IMR-90 (cell line): ENCODE measurements around the gene SHROOM3. TPM values are rescaled to one million over a fixed set of nuclear protein-coding genes. Genes with fewer than 3 reads are reported as not detected.

Experiments used
- ATAC-seq: fragments of 200-7000 bp; cut with Tn5 transposase; 2 replicates; pipeline ENCODE4 v1.9.1; 2020; ENCODE audit warnings: low read depth, mild to moderate bottlenecking, moderate library complexity
- BruUV-seq: library from RNA; stranded (reverse); fragments of 400-500 nt; replicated peaks from 2 replicates; lab custom pipeline; 2021; lab: Mats Ljungman, UMichigan
- CTCF ChIA-PET: fragments of 300-600 bp; formaldehyde crosslinking; extraction: SDS; loops from one replicate; lab custom pipeline; 2021; ENCODE audit warnings: antibody characterized with exemption; lab: Yijun Ruan, JAX
- POLR2A ChIA-PET: fragments of 300-600 bp; sonication (Branson Sonifier 250); formaldehyde crosslinking; loops from one replicate; lab custom pipeline; 2022; ENCODE audit warnings: antibody characterized with exemption; ENCODE audit not compliant: unreplicated experiment; lab: Charles Lee
- DNase-seq: peaks from one replicate; pipeline ENCODE4 v3.0.0; 2013
- H2AFZ ChIP-seq: replicated peaks from 2 replicates; pipeline ENCODE3; 2013; ENCODE audit warnings: low read length, mild to moderate bottlenecking; ENCODE audit not compliant: poor library complexity
- H2AK5ac ChIP-seq: 2 replicates; pipeline ENCODE4 v1.6.1; 2013; ENCODE audit warnings: low read depth, low read length, inconsistent platforms
- H2AK9ac ChIP-seq: replicated peaks from 2 replicates; pipeline ENCODE3; 2013; ENCODE audit warnings: mild to moderate bottlenecking, low read depth, low read length, moderate library complexity; ENCODE audit not compliant: poor library complexity
- H2BK120ac ChIP-seq: 2 replicates; pipeline ENCODE4 v1.6.1; 2013; ENCODE audit warnings: low read depth, low read length, inconsistent platforms
- H2BK15ac ChIP-seq: 3 replicates; pipeline ENCODE4 v1.6.1; 2013; ENCODE audit warnings: low read depth, low read length, inconsistent platforms
- H2BK20ac ChIP-seq: 2 replicates; pipeline ENCODE4 v1.6.1; 2013; ENCODE audit warnings: low read depth, mild to moderate bottlenecking, inconsistent platforms, low read length, moderate library complexity
- H2BK5ac ChIP-seq: 2 replicates; pipeline ENCODE4 v1.6.1; 2013; ENCODE audit warnings: mild to moderate bottlenecking, low read depth, low read length, inconsistent platforms; ENCODE audit not compliant: poor library complexity, severe bottlenecking
- H3K14ac ChIP-seq: replicated peaks from 2 replicates; pipeline ENCODE4 v1.6.1; 2013; ENCODE audit warnings: low read depth, low read length, inconsistent platforms
- H3K18ac ChIP-seq: 2 replicates; pipeline ENCODE4 v1.6.1; 2013; ENCODE audit warnings: low read depth, low read length, control low read depth
- H3K23ac ChIP-seq: 2 replicates; pipeline ENCODE4 v1.6.1; 2013; ENCODE audit warnings: low read depth, low read length, inconsistent platforms
- H3K27ac ChIP-seq: 2 replicates; pipeline ENCODE4 v1.5.1; 2013; ENCODE audit warnings: mild to moderate bottlenecking, control low read depth, low read length; ENCODE audit not compliant: insufficient read depth
- H3K27me3 ChIP-seq: 2 replicates; pipeline ENCODE4 v1.6.1; 2013; ENCODE audit warnings: low read length; ENCODE audit not compliant: control insufficient read depth, insufficient read depth
- H3K36me3 ChIP-seq: 2 replicates; pipeline ENCODE4 v1.6.1; 2013; ENCODE audit warnings: low read length, mixed read lengths; ENCODE audit not compliant: control insufficient read depth, insufficient read depth
- H3K4ac ChIP-seq: 2 replicates; pipeline ENCODE4 v1.6.1; 2013; ENCODE audit warnings: low read depth, low read length, inconsistent platforms
- H3K4me1 ChIP-seq: 2 replicates; pipeline ENCODE4 v1.6.1; 2013; ENCODE audit warnings: low read length, mixed read lengths; ENCODE audit not compliant: control insufficient read depth, insufficient read depth
- H3K4me2 ChIP-seq: 2 replicates; pipeline ENCODE4 v1.6.1; 2013; ENCODE audit warnings: low read depth, mild to moderate bottlenecking, control low read depth, low read length, moderate library complexity
- H3K4me3 ChIP-seq: 2 replicates; pipeline ENCODE4 v1.5.1; 2013; ENCODE audit warnings: low read depth, mild to moderate bottlenecking, control low read depth, low read length, moderate library complexity; ENCODE audit not compliant: insufficient read depth
- H3K56ac ChIP-seq: 2 replicates; pipeline ENCODE4 v1.6.1; 2013; ENCODE audit warnings: low read length, inconsistent platforms; ENCODE audit not compliant: insufficient read depth; ENCODE audit errors: extremely low read depth
- H3K79me1 ChIP-seq, 2 experiments: 2 replicates each; pipeline ENCODE4 v1.6.1; 2013; ENCODE audit warnings: low read length in 2 of 2, inconsistent platforms in 1 of 2, low read depth in 1 of 2
- H3K9ac ChIP-seq: 2 replicates; pipeline ENCODE4 v1.6.1; 2013; ENCODE audit warnings: low read depth, low read length, control low read depth
- H3K9me1 ChIP-seq: 2 replicates; pipeline ENCODE4 v1.6.1; 2013; ENCODE audit warnings: low read length, inconsistent platforms; ENCODE audit not compliant: insufficient read depth
- H3K9me3 ChIP-seq: 2 replicates; pipeline ENCODE4 v1.6.1; 2013; ENCODE audit warnings: low read length; ENCODE audit not compliant: control insufficient read depth, insufficient read depth
- H4K20me1 ChIP-seq: 2 replicates; pipeline ENCODE4 v1.6.1; 2013; ENCODE audit warnings: low read length, inconsistent platforms; ENCODE audit not compliant: insufficient read depth
- H4K5ac ChIP-seq: 2 replicates; pipeline ENCODE4 v1.6.1; 2013; ENCODE audit warnings: mild to moderate bottlenecking, low read depth, low read length, control low read depth
- H4K8ac ChIP-seq, 2 experiments: 2 replicates each; pipeline ENCODE4 v1.6.1; 2013; ENCODE audit warnings: low read depth in 2 of 2, low read length in 2 of 2, control low read depth in 1 of 2, inconsistent platforms in 1 of 2
- H4K91ac ChIP-seq: 2 replicates; pipeline ENCODE4 v1.6.1; 2013; ENCODE audit warnings: low read depth, low read length, inconsistent platforms; ENCODE audit not compliant: insufficient read depth
- BHLHE40 ChIP-seq: fragments of 150-350 bp; IDR thresholded peaks from 2 replicates; pipeline ENCODE4 v1.6.1; 2016; ENCODE audit warnings: mild to moderate bottlenecking, low read depth, low read length
- CEBPB ChIP-seq: IDR thresholded peaks from 2 replicates; pipeline ENCODE4 v1.6.1; 2012; ENCODE audit warnings: low read depth, low read length, improper control_type of control experiment
- CHD1 ChIP-seq: IDR thresholded peaks from 2 replicates; pipeline ENCODE4 v1.6.1; 2012; ENCODE audit warnings: low read depth, low read length, improper control_type of control experiment
- FOS ChIP-seq: fragments of 150-350 bp; IDR thresholded peaks from 2 replicates; pipeline ENCODE4 v1.6.1; 2016; ENCODE audit warnings: low read depth, low read length
- MAFK ChIP-seq: IDR thresholded peaks from 2 replicates; pipeline ENCODE4 v1.6.1; 2012; ENCODE audit warnings: low read depth, low read length, improper control_type of control experiment
- MAZ ChIP-seq: IDR thresholded peaks from 2 replicates; pipeline ENCODE4 v1.6.1; 2012; ENCODE audit warnings: low read depth, mild to moderate bottlenecking, low read length, improper control_type of control experiment, moderate library complexity, borderline replicate concordance
- MXI1 ChIP-seq: IDR thresholded peaks from 2 replicates; pipeline ENCODE4 v1.6.1; 2012; ENCODE audit warnings: low read depth, mild to moderate bottlenecking, low read length, moderate library complexity, borderline replicate concordance
- NFE2L2 ChIP-seq: fragments of 150-350 bp; IDR thresholded peaks from 2 replicates; pipeline ENCODE4 v1.6.1; 2016; ENCODE audit warnings: low read depth, mild to moderate bottlenecking, low read length
- POLR2A ChIP-seq: IDR thresholded peaks from 2 replicates; pipeline ENCODE4 v1.6.1; 2012; ENCODE audit warnings: mild to moderate bottlenecking, low read depth, low read length
- RAD21 ChIP-seq: IDR thresholded peaks from 2 replicates; pipeline ENCODE4 v1.6.1; 2012; ENCODE audit warnings: low read length, improper control_type of control experiment
- RFX5 ChIP-seq: IDR thresholded peaks from 2 replicates; pipeline ENCODE4 v1.8.0; 2012; ENCODE audit warnings: low read depth, mild to moderate bottlenecking, low read length, moderate library complexity
- SMC3 ChIP-seq: fragments of 150-350 bp; IDR thresholded peaks from 2 replicates; pipeline ENCODE4 v1.6.1; 2016; ENCODE audit warnings: low read depth, mild to moderate bottlenecking, antibody characterized with exemption, low read length, moderate library complexity
- WGBS, 2 experiments: methylation state at CpG; one replicate each; pipeline versions ENCODE4 v1.1.5 to v1.1.7; 2013; ENCODE audit warnings: missing lambda C conversion rate in 2 of 2; ENCODE audit not compliant: insufficient read length in 1 of 2; ENCODE audit errors: extremely low coverage in 2 of 2; 5-methylcytosine and 5-hydroxymethylcytosine counted together
- dilution Hi-C: fragments of 300-500 bp; cut with HindIII; formaldehyde crosslinking; loops from one replicate; pipeline ENCODE4 v1.14.3; 2018; ENCODE audit warnings: low sequenced_read_pairs; ENCODE audit not compliant: unreplicated experiment
- in situ Hi-C: fragments of 300-500 bp; cut with MboI; formaldehyde crosslinking; loops from 3 replicates; pipeline ENCODE4 v1.14.3; 2019; ENCODE audit warnings: low sequenced_read_pairs, inconsistent platforms, mixed read lengths
- intact Hi-C: fragments of 100-400 bp; cut with micrococcal nuclease; formaldehyde crosslinking; loops from 2 replicates; pipeline ENCODE4 v1.10.0; 2022
- polyA plus RNA-seq, 3 experiments: library from polyadenylated mRNA; depleted of rRNA; stranded (reverse); fragments of >200 nt; gene quantifications; 2 replicates each; pipeline ENCODE4 v1.2.3, GENCODE V29; 2012; ENCODE audit warnings: low replicate concordance in 1 of 3
- total RNA-seq: library from RNA; depleted of rRNA; stranded (reverse); fragments of >200 nt; gene quantifications from 2 replicates; pipeline ENCODE4 v1.2.3, GENCODE V29; 2012
- TF ChIP-seq, protein P1 (sequence below): fragments of 150-350 bp; IDR thresholded peaks from 2 replicates; pipeline ENCODE4 v1.6.1; 2016; ENCODE audit warnings: low read depth, mild to moderate bottlenecking, low read length, moderate library complexity, borderline replicate concordance
- TF ChIP-seq, protein P2 (sequence below): conservative IDR thresholded peaks from 2 replicates; pipeline ENCODE4 v1.5.1; 2012; ENCODE audit warnings: mild to moderate bottlenecking, low read depth, low read length, improper control_type of control experiment
- TF ChIP-seq, protein P3 (sequence below): fragments of 150-350 bp; IDR thresholded peaks from 2 replicates; pipeline ENCODE4 v1.6.1; 2017; ENCODE audit warnings: mild to moderate bottlenecking, antibody characterized with exemption, low read length, low read depth

SHROOM3 gene
- total and polyA plus RNA-seq, 2 of the 4 experiments (the other 2 are of a cell fraction) = 10.8 to 19.5 TPM

DNA sequence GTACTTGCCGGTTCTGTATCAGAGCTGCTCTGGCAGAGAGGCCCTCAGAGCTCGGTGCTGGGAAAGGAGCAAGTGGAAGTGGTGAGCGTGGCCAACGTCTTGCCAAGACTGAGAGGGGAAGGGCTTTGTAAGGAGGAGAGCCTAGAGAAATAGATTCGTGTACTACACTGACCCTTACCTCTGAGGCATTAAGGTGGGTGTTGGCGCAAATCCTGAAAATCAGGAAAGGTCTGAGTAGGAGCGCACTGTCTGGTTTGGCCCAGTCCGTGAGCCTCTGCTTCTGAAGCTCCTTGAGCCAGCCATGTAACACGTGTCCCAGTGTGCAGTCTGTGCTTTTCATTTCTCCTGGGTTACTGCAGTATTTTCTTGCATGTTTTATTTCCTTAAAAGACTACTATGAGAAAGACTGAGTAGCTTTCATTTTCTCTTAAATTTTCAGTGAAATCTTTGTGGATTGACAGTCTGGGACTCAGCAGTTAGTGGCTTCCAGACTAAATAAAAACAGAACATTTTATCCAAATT is 322.4 kb downstream of the SHROOM3 start:
- H3K4me1 ChIP-seq = peaks cover 41% of the 10 kb centered on the region
- peak overlapping the region; percentile 93 for H2BK120ac ChIP-seq
- H3K23ac ChIP-seq = peak overlapping the region; percentile 81
- POLR2A ChIA-PET = interaction anchor here (1.0 kb wide), 1 partner anchor 199 kb away, joined by 8 read pairs; no protein-coding TSS in a partner anchor
- DNase-seq = no peak
- peak overlapping the region; percentile 84; the same call in 2 of the 3 replicates for H2BK15ac ChIP-seq
- H4K91ac ChIP-seq = peak overlapping the region; percentile 88
- H2AK5ac ChIP-seq = peak overlapping the region; percentile 93
- intact Hi-C loops = loop anchor here (10.0 kb wide), 1 partner anchor 583 kb away; no protein-coding TSS in a partner anchor
- no peak for ATAC-seq
- dilution Hi-C loops = no loop called here
- H3K9me1 ChIP-seq = peaks cover 35% of the 10 kb centered on the region
- H3K27ac ChIP-seq = peak overlapping the region; percentile 69
- peak overlapping the region; percentile 58 for H2AK9ac ChIP-seq
- no peak overlapping the region for H3K4me2 ChIP-seq
- peak overlapping the region; percentile 89 for H2BK20ac ChIP-seq
- H3K36me3 ChIP-seq = peaks cover 36% of the 10 kb centered on the region
- in situ Hi-C loops = loop anchor here (5.0 to 25.0 kb wide), 2 partner anchors 245 to 405 kb away; partner anchors contain the start of gene CCNG2
- WGBS, 2 experiments = 81% methylated on average over 3 of the region's 9 CpGs; no CpG with 5 or more reads in 1 of the 2 experiments
- no peak overlapping the region for H3K4me3 ChIP-seq
- no peak overlapping the region for H2AFZ ChIP-seq
- H3K27me3 ChIP-seq = no peaks in the 10 kb centered on the region
- H4K20me1 ChIP-seq = no peaks in the 10 kb centered on the region
- H3K56ac ChIP-seq = peak overlapping the region; percentile 31
- H4K8ac ChIP-seq = peak overlapping the region; percentile 86 to 96; a peak in 3 of 4 replicates
- H3K18ac ChIP-seq = peak overlapping the region; percentile 95
- peak overlapping the region; percentile 74 for H3K14ac ChIP-seq
- peaks cover 60 to 81% of the 10 kb centered on the region in 2 experiments for H3K79me1 ChIP-seq
- H2BK5ac ChIP-seq = peak overlapping the region; percentile 100
- CTCF ChIA-PET = interaction anchor here (0.6 to 1.3 kb wide), 9 partner anchors 12 to 241 kb away, joined by 3 to 9 read pairs (median 4); partner anchors contain the start of gene SOWAHB
- H3K4ac ChIP-seq = peak overlapping the region; percentile 97
- peak overlapping the region; percentile 71 for H4K5ac ChIP-seq
- BruUV-seq = no TSS peak
- no peaks in the 10 kb centered on the region for H3K9me3 ChIP-seq
- H3K9ac ChIP-seq = peak overlapping the region; percentile 20; the same call in 1 of the 2 replicates
- no peak for TF ChIP-seq FOS
- TF ChIP-seq, protein P1, sequence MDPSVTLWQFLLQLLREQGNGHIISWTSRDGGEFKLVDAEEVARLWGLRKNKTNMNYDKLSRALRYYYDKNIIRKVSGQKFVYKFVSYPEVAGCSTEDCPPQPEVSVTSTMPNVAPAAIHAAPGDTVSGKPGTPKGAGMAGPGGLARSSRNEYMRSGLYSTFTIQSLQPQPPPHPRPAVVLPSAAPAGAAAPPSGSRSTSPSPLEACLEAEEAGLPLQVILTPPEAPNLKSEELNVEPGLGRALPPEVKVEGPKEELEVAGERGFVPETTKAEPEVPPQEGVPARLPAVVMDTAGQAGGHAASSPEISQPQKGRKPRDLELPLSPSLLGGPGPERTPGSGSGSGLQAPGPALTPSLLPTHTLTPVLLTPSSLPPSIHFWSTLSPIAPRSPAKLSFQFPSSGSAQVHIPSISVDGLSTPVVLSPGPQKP = no peak
- no peak for TF ChIP-seq MAZ
- TF ChIP-seq POLR2A = no peak
- TF ChIP-seq RAD21 = no peak
- no peak for TF ChIP-seq RFX5
- TF ChIP-seq SMC3 = no peak
- TF ChIP-seq CEBPB = no peak
- TF ChIP-seq CHD1 = no peak
- TF ChIP-seq MAFK = no peak
- TF ChIP-seq NFE2L2 = no peak
- TF ChIP-seq, protein P2, sequence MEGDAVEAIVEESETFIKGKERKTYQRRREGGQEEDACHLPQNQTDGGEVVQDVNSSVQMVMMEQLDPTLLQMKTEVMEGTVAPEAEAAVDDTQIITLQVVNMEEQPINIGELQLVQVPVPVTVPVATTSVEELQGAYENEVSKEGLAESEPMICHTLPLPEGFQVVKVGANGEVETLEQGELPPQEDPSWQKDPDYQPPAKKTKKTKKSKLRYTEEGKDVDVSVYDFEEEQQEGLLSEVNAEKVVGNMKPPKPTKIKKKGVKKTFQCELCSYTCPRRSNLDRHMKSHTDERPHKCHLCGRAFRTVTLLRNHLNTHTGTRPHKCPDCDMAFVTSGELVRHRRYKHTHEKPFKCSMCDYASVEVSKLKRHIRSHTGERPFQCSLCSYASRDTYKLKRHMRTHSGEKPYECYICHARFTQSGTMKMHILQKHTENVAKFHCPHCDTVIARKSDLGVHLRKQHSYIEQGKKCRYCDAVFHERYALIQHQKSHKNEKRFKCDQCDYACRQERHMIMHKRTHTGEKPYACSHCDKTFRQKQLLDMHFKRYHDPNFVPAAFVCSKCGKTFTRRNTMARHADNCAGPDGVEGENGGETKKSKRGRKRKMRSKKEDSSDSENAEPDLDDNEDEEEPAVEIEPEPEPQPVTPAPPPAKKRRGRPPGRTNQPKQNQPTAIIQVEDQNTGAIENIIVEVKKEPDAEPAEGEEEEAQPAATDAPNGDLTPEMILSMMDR = no peak
- TF ChIP-seq BHLHE40 = no peak
- TF ChIP-seq, protein P3, sequence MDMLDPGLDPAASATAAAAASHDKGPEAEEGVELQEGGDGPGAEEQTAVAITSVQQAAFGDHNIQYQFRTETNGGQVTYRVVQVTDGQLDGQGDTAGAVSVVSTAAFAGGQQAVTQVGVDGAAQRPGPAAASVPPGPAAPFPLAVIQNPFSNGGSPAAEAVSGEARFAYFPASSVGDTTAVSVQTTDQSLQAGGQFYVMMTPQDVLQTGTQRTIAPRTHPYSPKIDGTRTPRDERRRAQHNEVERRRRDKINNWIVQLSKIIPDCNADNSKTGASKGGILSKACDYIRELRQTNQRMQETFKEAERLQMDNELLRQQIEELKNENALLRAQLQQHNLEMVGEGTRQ = no peak
- TF ChIP-seq MXI1 = no peak
